ENCODE data around the gene FAM83D.

Gene FAM83D

GRCh38 chr20:38926142-38926933 lies at the start of gene FAM83D:
TSS of gene FAM83D (plus strand) at chr20:38926417. CDS start at chr20:38926443, 26 bp downstream.
- Histone ChIP-seq H3K9me3 (ENCODE audit: control insufficient read depth, low read length) (no peaks in the 10 kb centered on the region), H3K36me3 (ENCODE audit: control insufficient read depth, insufficient read depth, low read length) (no peaks in the 10 kb centered on the region), H3K4me3 (ENCODE audit: low read length) (peak within 1 kb of the TSS; percentile 47), H3K27me3 (ENCODE audit: control insufficient read depth, insufficient read depth, low read length) (no peaks in the 10 kb centered on the region), H3K9ac (ENCODE audit: low read length) (peak within 1 kb of the TSS; percentile 70), H3K4me1 (ENCODE audit: control insufficient read depth, insufficient read depth, low read length) (peaks cover 15% of the 10 kb centered on the region)

GRCh38 chr20:38877483-38877882 lies 48.7 kb upstream of the FAM83D start:
- Histone ChIP-seq H3K27me3 (ENCODE audit: control insufficient read depth, insufficient read depth, low read length) (no peaks in the 10 kb centered on the region), H3K9me3 (ENCODE audit: control insufficient read depth, low read length) (no peaks in the 10 kb centered on the region), H3K9ac (ENCODE audit: low read length) (no peak overlapping the region), H3K36me3 (ENCODE audit: control insufficient read depth, insufficient read depth, low read length) (no peaks in the 10 kb centered on the region), H3K4me3 (ENCODE audit: low read length) (no peak overlapping the region), H3K4me1 (ENCODE audit: control insufficient read depth, insufficient read depth, low read length) (peaks cover under 1% of the 10 kb centered on the region)

- no peak overlapping the region for H3K9ac ChIP-seq (ENCODE audit: low read length)
- H3K36me3 ChIP-seq (ENCODE audit: control insufficient read depth, insufficient read depth, low read length) = no peaks in the 10 kb centered on the region
- H3K4me1 ChIP-seq (ENCODE audit: control insufficient read depth, insufficient read depth, low read length) = no peaks in the 10 kb centered on the region
- no peak overlapping the region for H3K4me3 ChIP-seq (ENCODE audit: low read length)
- no peaks in the 10 kb centered on the region for H3K9me3 ChIP-seq (ENCODE audit: control insufficient read depth, low read length)
- no peaks in the 10 kb centered on the region for H3K27me3 ChIP-seq (ENCODE audit: control insufficient read depth, insufficient read depth, low read length)
Observed at GRCh38 chr20:38878866-38879265, 47.4 kb upstream of the FAM83D start.

GRCh38 chr20:38880952-38881735 lies 45.1 kb upstream of the FAM83D start:
- Histone ChIP-seq H3K9ac (ENCODE audit: low read length) (no peak overlapping the region), H3K4me1 (ENCODE audit: control insufficient read depth, insufficient read depth, low read length) (no peaks in the 10 kb centered on the region), H3K9me3 (ENCODE audit: control insufficient read depth, low read length) (no peaks in the 10 kb centered on the region), H3K36me3 (ENCODE audit: control insufficient read depth, insufficient read depth, low read length) (no peaks in the 10 kb centered on the region), H3K4me3 (ENCODE audit: low read length) (no peak overlapping the region), H3K27me3 (ENCODE audit: control insufficient read depth, insufficient read depth, low read length) (no peaks in the 10 kb centered on the region)

- Histone ChIP-seq H3K9me3 (ENCODE audit: control insufficient read depth, low read length) (no peaks in the 10 kb centered on the region), H3K4me1 (ENCODE audit: control insufficient read depth, insufficient read depth, low read length) (no peaks in the 10 kb centered on the region), H3K4me3 (ENCODE audit: low read length) (no peak overlapping the region), H3K36me3 (ENCODE audit: control insufficient read depth, insufficient read depth, low read length) (no peaks in the 10 kb centered on the region), H3K9ac (ENCODE audit: low read length) (no peak overlapping the region), H3K27me3 (ENCODE audit: control insufficient read depth, insufficient read depth, low read length) (no peaks in the 10 kb centered on the region)
Observed at GRCh38 chr20:38881806-38882440, 44.3 kb upstream of the FAM83D start.

GRCh38 chr20:38882600-38882999 lies 43.6 kb upstream of the FAM83D start:
- Histone ChIP-seq H3K27me3 (ENCODE audit: control insufficient read depth, insufficient read depth, low read length) (no peaks in the 10 kb centered on the region), H3K4me1 (ENCODE audit: control insufficient read depth, insufficient read depth, low read length) (no peaks in the 10 kb centered on the region), H3K36me3 (ENCODE audit: control insufficient read depth, insufficient read depth, low read length) (no peaks in the 10 kb centered on the region), H3K9me3 (ENCODE audit: control insufficient read depth, low read length) (no peaks in the 10 kb centered on the region), H3K9ac (ENCODE audit: low read length) (no peak overlapping the region), H3K4me3 (ENCODE audit: low read length) (no peak overlapping the region)

- Histone ChIP-seq H3K27me3 (ENCODE audit: control insufficient read depth, insufficient read depth, low read length) (no peaks in the 10 kb centered on the region), H3K9ac (ENCODE audit: low read length) (no peak overlapping the region), H3K36me3 (ENCODE audit: control insufficient read depth, insufficient read depth, low read length) (no peaks in the 10 kb centered on the region), H3K9me3 (ENCODE audit: control insufficient read depth, low read length) (no peaks in the 10 kb centered on the region), H3K4me1 (ENCODE audit: control insufficient read depth, insufficient read depth, low read length) (no peaks in the 10 kb centered on the region), H3K4me3 (ENCODE audit: low read length) (no peak overlapping the region)
Observed at GRCh38 chr20:38883081-38883980, 42.9 kb upstream of the FAM83D start.

- Histone ChIP-seq H3K4me3 (ENCODE audit: low read length) (no peak overlapping the region), H3K9ac (ENCODE audit: low read length) (no peak overlapping the region), H3K4me1 (ENCODE audit: control insufficient read depth, insufficient read depth, low read length) (no peaks in the 10 kb centered on the region), H3K9me3 (ENCODE audit: control insufficient read depth, low read length) (no peaks in the 10 kb centered on the region), H3K27me3 (ENCODE audit: control insufficient read depth, insufficient read depth, low read length) (no peaks in the 10 kb centered on the region), H3K36me3 (ENCODE audit: control insufficient read depth, insufficient read depth, low read length) (no peaks in the 10 kb centered on the region)
Observed at GRCh38 chr20:38883981-38884733, 42.1 kb upstream of the FAM83D start.

- no peaks in the 10 kb centered on the region for H3K27me3 ChIP-seq (ENCODE audit: control insufficient read depth, insufficient read depth, low read length)
- H3K9ac ChIP-seq (ENCODE audit: low read length) = no peak overlapping the region
- H3K9me3 ChIP-seq (ENCODE audit: control insufficient read depth, low read length) = no peaks in the 10 kb centered on the region
- H3K4me1 ChIP-seq (ENCODE audit: control insufficient read depth, insufficient read depth, low read length) = no peaks in the 10 kb centered on the region
- H3K4me3 ChIP-seq (ENCODE audit: low read length) = no peak overlapping the region
- no peaks in the 10 kb centered on the region for H3K36me3 ChIP-seq (ENCODE audit: control insufficient read depth, insufficient read depth, low read length)
Observed at GRCh38 chr20:38885357-38885756, 40.9 kb upstream of the FAM83D start.

GRCh38 chr20:38888059-38888831 lies 38.0 kb upstream of the FAM83D start:
- Histone ChIP-seq H3K9ac (ENCODE audit: low read length) (no peak overlapping the region), H3K27me3 (ENCODE audit: control insufficient read depth, insufficient read depth, low read length) (peaks cover 12% of the 10 kb centered on the region), H3K4me1 (ENCODE audit: control insufficient read depth, insufficient read depth, low read length) (no peaks in the 10 kb centered on the region), H3K36me3 (ENCODE audit: control insufficient read depth, insufficient read depth, low read length) (no peaks in the 10 kb centered on the region), H3K9me3 (ENCODE audit: control insufficient read depth, low read length) (no peaks in the 10 kb centered on the region), H3K4me3 (ENCODE audit: low read length) (no peak overlapping the region)

All from mucosa of stomach (tissue), 1 donor.